AG09309 (cell line): ENCODE results near the gene ACOX2.

Experiments used
- DNase-seq: peaks from one replicate; pipeline ENCODE4 v3.0.0-alpha.2; 2010; ENCODE audit warnings: low read depth
- H3K4me3 ChIP-seq: 2 replicates; pipeline ENCODE4 v1.5.1; 2011; ENCODE audit warnings: mild to moderate bottlenecking, low read depth, low read length, moderate library complexity; ENCODE audit not compliant: control insufficient read depth
- CTCF ChIP-seq: IDR thresholded peaks from 2 replicates; pipeline ENCODE4 v1.5.1; 2011; ENCODE audit warnings: mild to moderate bottlenecking, low read depth, low read length, inconsistent platforms; ENCODE audit not compliant: insufficient read depth, control insufficient read depth; ENCODE audit errors: missing control alignments

The ACOX2 gene

DNA sequence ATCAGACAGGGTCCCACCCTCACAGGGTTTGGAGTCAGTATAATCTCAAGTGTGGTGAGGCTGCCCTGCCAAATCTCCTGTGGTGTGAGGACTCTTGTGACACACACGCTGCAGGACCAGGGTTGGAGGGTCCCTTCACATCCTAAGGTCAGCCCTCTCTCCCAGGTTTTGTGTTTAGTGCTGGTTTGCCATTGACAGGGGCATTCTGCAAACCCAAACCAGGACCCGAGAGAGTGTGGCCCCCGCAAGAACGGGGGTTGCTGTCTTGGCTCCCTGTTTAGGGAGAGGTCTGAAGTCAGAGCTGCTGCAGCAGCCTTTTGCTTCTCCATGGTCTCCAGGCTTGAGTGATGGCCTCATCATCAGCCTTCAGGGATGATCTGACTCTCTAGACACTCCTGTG is 25.5 kb upstream of the ACOX2 start:
- no peak for DNase-seq
- H3K4me3 ChIP-seq: no peak overlapping the region
- no peak for TF ChIP-seq CTCF

GRCh38 chr3:58560771-58561311 is 23.9 kb upstream of the ACOX2 start:
- DNase-seq: peak; percentile 98
- no peak overlapping the region for H3K4me3 ChIP-seq
- peak; percentile 77 for TF ChIP-seq CTCF

DNA sequence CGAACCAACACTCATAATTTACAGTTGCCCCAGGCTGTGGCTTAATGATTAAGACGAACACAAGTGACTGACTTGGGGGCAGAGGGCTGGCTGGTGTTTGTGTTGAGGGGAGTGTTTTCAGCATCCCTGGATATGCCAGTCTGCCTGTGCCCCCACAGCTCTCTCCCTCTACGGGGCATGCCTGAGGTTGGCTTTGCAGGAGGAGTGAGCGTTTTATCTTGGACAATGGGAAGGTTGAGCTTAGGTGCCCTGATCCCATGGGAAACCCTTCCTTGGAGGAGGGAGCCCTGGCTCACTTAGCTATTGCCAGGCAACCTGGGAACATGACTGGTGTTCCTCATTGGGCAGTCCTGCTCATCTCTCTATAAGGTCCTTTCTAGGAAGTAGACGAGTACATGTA is 22.6 kb upstream of the ACOX2 start:
- no peak for DNase-seq
- TF ChIP-seq CTCF: no peak
- no peak overlapping the region for H3K4me3 ChIP-seq

GRCh38 chr3:58557491-58557890 is 20.5 kb upstream of the ACOX2 start:
- DNase-seq: no peak
- no peak for TF ChIP-seq CTCF
- H3K4me3 ChIP-seq: no peak overlapping the region

- H3K4me3 ChIP-seq: no peak overlapping the region
- TF ChIP-seq CTCF: no peak
- no peak for DNase-seq
Observed at GRCh38 chr3:58556761-58557221, 19.8 kb upstream of the ACOX2 start.

- H3K4me3 ChIP-seq: no peak overlapping the region
- TF ChIP-seq CTCF: no peak
- no peak for DNase-seq
Observed at GRCh38 chr3:58556001-58556400, 19.0 kb upstream of the ACOX2 start.

GRCh38 chr3:58555203-58555602 is 18.2 kb upstream of the ACOX2 start:
- no peak for DNase-seq
- no peak for TF ChIP-seq CTCF
- H3K4me3 ChIP-seq: no peak overlapping the region
